HG03565 (cell line): ENCODE measurements around the gene CDC42BPA.

Experiments used
- ATAC-seq: cut with Tn5 transposase; IDR thresholded peaks from one replicate; pipeline ENCODE4 v1.9.1; 2021; ENCODE audit warnings: mild to moderate bottlenecking, moderate library complexity; ENCODE audit not compliant: unreplicated experiment

CDC42BPA gene

GRCh38 chr1:226983247-226983991 is 334.9 kb downstream of the CDC42BPA start:
- ATAC-seq = no peak

GRCh38 chr1:226982451-226983177 is 335.7 kb downstream of the CDC42BPA start:
- ATAC-seq = no peak

GRCh38 chr1:226981838-226982237 is 336.5 kb downstream of the CDC42BPA start:
- no peak for ATAC-seq

- no peak for ATAC-seq
Measured at GRCh38 chr1:226981386-226981817, 336.9 kb downstream of the CDC42BPA start.

- no peak for ATAC-seq
Measured at GRCh38 chr1:226980565-226981385, 337.5 kb downstream of the CDC42BPA start.

- ATAC-seq = no peak
Measured at GRCh38 chr1:226980122-226980560, 338.2 kb downstream of the CDC42BPA start.

GRCh38 chr1:226979517-226980121 is 338.7 kb downstream of the CDC42BPA start:
- ATAC-seq = no peak

- no peak for ATAC-seq
Measured at GRCh38 chr1:226979115-226979516, 339.2 kb downstream of the CDC42BPA start.

- ATAC-seq = no peak
Measured at GRCh38 chr1:226978432-226979114, 339.7 kb downstream of the CDC42BPA start.

- ATAC-seq = no peak
Measured at GRCh38 chr1:226977643-226978431, 340.5 kb downstream of the CDC42BPA start.

- no peak for ATAC-seq
Measured at GRCh38 chr1:226976978-226977642, 341.2 kb downstream of the CDC42BPA start.

- no peak for ATAC-seq
Measured at GRCh38 chr1:226976276-226976977, 341.9 kb downstream of the CDC42BPA start.

- no peak for ATAC-seq
Measured at GRCh38 chr1:226975259-226976250, 342.7 kb downstream of the CDC42BPA start.

GRCh38 chr1:226974544-226975258 is 343.6 kb downstream of the CDC42BPA start:
- ATAC-seq = no peak

GRCh38 chr1:226973898-226974543 is 344.3 kb downstream of the CDC42BPA start:
- no peak for ATAC-seq

- no peak for ATAC-seq
Measured at GRCh38 chr1:226973371-226973897, 344.9 kb downstream of the CDC42BPA start.
